HCT116 (cell line): ENCODE results near the gene DCUN1D2. TPM values are rescaled to one million over a fixed set of nuclear protein-coding genes. Genes with fewer than 3 reads are reported as not detected.

Experiments
- ATAC-seq: fragments of 200-7000 bp; cut with Tn5 transposase; 2 replicates; pipeline ENCODE4 v1.9.1; 2020; ENCODE audit warnings: mild to moderate bottlenecking, moderate library complexity
- BruUV-seq: library from RNA; stranded (reverse); fragments of 400-500 nt; replicated peaks from 2 replicates; lab custom pipeline; 2021; lab: Mats Ljungman, UMichigan
- CTCF ChIA-PET: fragments of 300-600 bp; sonication (Branson Sonifier 250); formaldehyde crosslinking; loops from one replicate; lab custom pipeline; 2021; ENCODE audit warnings: antibody characterized with exemption; lab: Charles Lee
- POLR2A ChIA-PET: fragments of 300-600, 350-600 bp; sonication (Branson Sonifier 250); formaldehyde crosslinking; loops from one replicate; lab custom pipeline; 2021; ENCODE audit warnings: antibody characterized with exemption; lab: Charles Lee
- RAD21 ChIA-PET, 2 experiments: fragments of 300-600 bp; sonication (Branson Sonifier 250); formaldehyde crosslinking; loops; one replicate each; lab custom pipeline; 2023; ENCODE audit warnings: low total read pairs in 2 of 2; ENCODE audit not compliant: uncharacterized antibody in 2 of 2, unreplicated experiment in 2 of 2, low non-redundant PET in 1 of 2; lab: Charles Lee
- DNase-seq: peaks from one replicate; pipeline ENCODE4 v3.0.0-alpha.2; 2010; ENCODE audit warnings: low read depth, low spot score
- H2AFZ ChIP-seq: fragments of 200-600 bp; shearing (Covaris generic), sonication (generic); 2 replicates; pipeline ENCODE4 v1.6.1; 2017; ENCODE audit warnings: low read depth, mixed run types, mixed read lengths, antibody characterized with exemption, low read length; ENCODE audit not compliant: poor library complexity, severe bottlenecking
- H3K27ac ChIP-seq: 2 replicates; pipeline ENCODE4 v1.5.1; 2012; ENCODE audit warnings: low read depth, low read length
- H3K27me3 ChIP-seq: fragments of 200-600 bp; sonication (generic); 2 replicates; pipeline ENCODE4 v1.6.1; 2016; ENCODE audit warnings: mixed run types, low read length, mixed read lengths; ENCODE audit not compliant: insufficient read depth
- H3K36me3 ChIP-seq, 2 experiments: fragments of 200-500 bp in 1 of 2; fragments of 200-600 bp in 1 of 2; sonication (Bioruptor generic) in 1 of 2; sonication (generic) in 1 of 2; 2 replicates each; pipeline versions ENCODE4 v1.5.1 to v1.6.1; 2014 to 2016; ENCODE audit warnings: low read length in 2 of 2, inconsistent platforms in 1 of 2, mixed read lengths in 1 of 2, mixed run types in 1 of 2; ENCODE audit not compliant: insufficient read depth in 2 of 2, control insufficient read depth in 1 of 2
- H3K4me1 ChIP-seq, 2 experiments: fragments of 200-600 bp in 1 of 2; sonication (generic) in 1 of 2; 2 replicates each; pipeline versions ENCODE4 v1.5.1 to v1.6.1; 2012 to 2017; ENCODE audit warnings: low read length in 2 of 2, inconsistent platforms in 1 of 2, mild to moderate bottlenecking in 1 of 2, mixed read lengths in 1 of 2, mixed run types in 1 of 2, moderate library complexity in 1 of 2; ENCODE audit not compliant: insufficient read depth in 2 of 2, control insufficient read depth in 1 of 2
- H3K4me2 ChIP-seq: fragments of 200-600 bp; sonication (generic); 2 replicates; pipeline ENCODE4 v1.6.1; 2017; ENCODE audit warnings: mixed run types, low read length, mixed read lengths
- H3K4me3 ChIP-seq, 2 experiments: fragments of 200-600 bp in 1 of 2; sonication (generic) in 1 of 2; replicated peaks in 1 of 2; 2 replicates each; pipeline ENCODE4 v1.5.1; 2011 to 2016; ENCODE audit warnings: low read length in 2 of 2, control low read depth in 1 of 2, low read depth in 1 of 2, mild to moderate bottlenecking in 1 of 2, mixed read lengths in 1 of 2, mixed run types in 1 of 2
- H3K79me2 ChIP-seq: fragments of 200-600 bp; sonication (generic); 2 replicates; pipeline ENCODE4 v1.6.1; 2017; ENCODE audit warnings: mild to moderate bottlenecking, mixed run types, low read length, moderate library complexity, mixed read lengths; ENCODE audit not compliant: insufficient read depth
- H3K9ac ChIP-seq: fragments of 200-600 bp; sonication (generic); 2 replicates; pipeline ENCODE4 v1.6.1; 2016; ENCODE audit warnings: low read length, mixed read lengths
- H3K9me2 ChIP-seq: fragments of 200-600 bp; sonication (generic), shearing (Covaris generic); 2 replicates; pipeline ENCODE4 v1.6.1; 2017; ENCODE audit warnings: mixed run types, mild to moderate bottlenecking, moderate library complexity; ENCODE audit not compliant: insufficient read depth
- H3K9me3 ChIP-seq, 2 experiments: fragments of 200-500 bp in 1 of 2; fragments of 200-600 bp in 1 of 2; sonication (Bioruptor generic) in 1 of 2; sonication (generic) in 1 of 2; 2 replicates each; pipeline ENCODE4 v1.6.1; 2014 to 2017; ENCODE audit warnings: low read length in 2 of 2, mixed read lengths in 2 of 2, inconsistent platforms in 1 of 2, low read depth in 1 of 2, mild to moderate bottlenecking in 1 of 2, mixed run types in 1 of 2, moderate library complexity in 1 of 2; ENCODE audit not compliant: control insufficient read depth in 1 of 2, insufficient read depth in 1 of 2
- H4K20me1 ChIP-seq: fragments of 200-600 bp; sonication (generic), shearing (Covaris generic); 2 replicates; pipeline ENCODE4 v1.6.1; 2017; ENCODE audit warnings: mixed run types, mild to moderate bottlenecking, moderate library complexity; ENCODE audit not compliant: insufficient read depth
- CEBPB ChIP-seq: IDR thresholded peaks from 2 replicates; pipeline ENCODE4 v1.6.1; 2012; ENCODE audit warnings: low read depth
- EGR1 ChIP-seq: IDR thresholded peaks from 2 replicates; pipeline ENCODE4 v1.6.1; 2012; ENCODE audit warnings: low read depth
- ELF1 ChIP-seq: IDR thresholded peaks from 2 replicates; pipeline ENCODE4 v1.6.1; 2012; ENCODE audit warnings: low read depth, borderline replicate concordance
- EZH2phosphoT487 ChIP-seq: fragments of 200-600 bp; IDR thresholded peaks from 2 replicates; pipeline ENCODE4 v1.6.1; 2018; ENCODE audit warnings: antibody characterized with exemption, borderline replicate concordance
- FOSL1 ChIP-seq: IDR thresholded peaks from 2 replicates; pipeline ENCODE4 v1.6.1; 2012; ENCODE audit warnings: low read depth
- JUND ChIP-seq: IDR thresholded peaks from 2 replicates; pipeline ENCODE4 v1.6.1; 2012
- MAX ChIP-seq: IDR thresholded peaks from 2 replicates; pipeline ENCODE4 v1.6.1; 2012
- POLR2A ChIP-seq: IDR thresholded peaks from 2 replicates; pipeline ENCODE4 v1.7.0; 2011; ENCODE audit warnings: borderline replicate concordance; ENCODE audit not compliant: insufficient read depth, insufficient read length; ENCODE audit errors: extremely low read depth
- POLR2AphosphoS5 ChIP-seq: IDR thresholded peaks from 2 replicates; pipeline ENCODE4 v1.6.1; 2011; ENCODE audit warnings: mild to moderate bottlenecking, low read depth, low read length, moderate library complexity
- RAD21 ChIP-seq: IDR thresholded peaks from 2 replicates; pipeline ENCODE4 v1.6.1; 2012; ENCODE audit warnings: low read depth, mild to moderate bottlenecking
- SIN3A ChIP-seq: IDR thresholded peaks from 2 replicates; pipeline ENCODE4 v1.6.1; 2012; ENCODE audit warnings: low read depth
- SP1 ChIP-seq: IDR thresholded peaks from 2 replicates; pipeline ENCODE4 v1.6.1; 2012; ENCODE audit warnings: low read depth
- SRF ChIP-seq: IDR thresholded peaks from 2 replicates; pipeline ENCODE4 v1.6.1; 2012; ENCODE audit warnings: low read depth
- TCF7L2 ChIP-seq: IDR thresholded peaks from 2 replicates; pipeline ENCODE4 v1.7.0; 2011; ENCODE audit warnings: borderline replicate concordance, inconsistent platforms; ENCODE audit not compliant: insufficient read depth, insufficient read length; ENCODE audit errors: extremely low read depth
- ZBTB33 ChIP-seq: IDR thresholded peaks from 2 replicates; pipeline ENCODE4 v1.6.1; 2011; ENCODE audit warnings: mild to moderate bottlenecking, low read length, moderate library complexity; ENCODE audit not compliant: insufficient replicate concordance; ENCODE audit errors: extremely low read depth
- ZFX ChIP-seq: fragments of 450-650 bp; IDR thresholded peaks from 2 replicates; pipeline ENCODE4 v1.6.1; 2017
- intact Hi-C: fragments of 100-400 bp; cut with micrococcal nuclease; formaldehyde crosslinking; loops from 2 replicates; pipeline ENCODE4 v1.10.0; 2022
- total RNA-seq: library from RNA; stranded (reverse); gene quantifications from one replicate; pipeline ENCODE4 v1.2.1, GENCODE V29; 2021; ENCODE audit not compliant: unreplicated experiment
- TF ChIP-seq, protein P1 (sequence below): IDR thresholded peaks from 2 replicates; pipeline ENCODE4 v1.6.1; 2012; ENCODE audit warnings: low read depth
- TF ChIP-seq, protein P2 (sequence below): IDR thresholded peaks from 2 replicates; pipeline ENCODE4 v1.6.1; 2012
- TF ChIP-seq, protein P3 (sequence below), 3 experiments: fragments of 200-600 bp in 1 of 3; sonication (generic) in 1 of 3; IDR thresholded peaks in 2 of 3; conservative IDR thresholded peaks in 1 of 3; 2 replicates each; pipeline ENCODE4 v1.5.1; 2012 to 2017; ENCODE audit warnings: low read depth in 2 of 3, low read length in 2 of 3, antibody characterized with exemption in 1 of 3, borderline replicate concordance in 1 of 3, control low read depth in 1 of 3, mild to moderate bottlenecking in 1 of 3, mixed read lengths in 1 of 3, mixed run types in 1 of 3, moderate library complexity in 1 of 3; ENCODE audit not compliant: insufficient read depth in 1 of 3

Gene DCUN1D2
- total RNA-seq, 1 experiment from 2014 or later: 25.4 TPM

DNA sequence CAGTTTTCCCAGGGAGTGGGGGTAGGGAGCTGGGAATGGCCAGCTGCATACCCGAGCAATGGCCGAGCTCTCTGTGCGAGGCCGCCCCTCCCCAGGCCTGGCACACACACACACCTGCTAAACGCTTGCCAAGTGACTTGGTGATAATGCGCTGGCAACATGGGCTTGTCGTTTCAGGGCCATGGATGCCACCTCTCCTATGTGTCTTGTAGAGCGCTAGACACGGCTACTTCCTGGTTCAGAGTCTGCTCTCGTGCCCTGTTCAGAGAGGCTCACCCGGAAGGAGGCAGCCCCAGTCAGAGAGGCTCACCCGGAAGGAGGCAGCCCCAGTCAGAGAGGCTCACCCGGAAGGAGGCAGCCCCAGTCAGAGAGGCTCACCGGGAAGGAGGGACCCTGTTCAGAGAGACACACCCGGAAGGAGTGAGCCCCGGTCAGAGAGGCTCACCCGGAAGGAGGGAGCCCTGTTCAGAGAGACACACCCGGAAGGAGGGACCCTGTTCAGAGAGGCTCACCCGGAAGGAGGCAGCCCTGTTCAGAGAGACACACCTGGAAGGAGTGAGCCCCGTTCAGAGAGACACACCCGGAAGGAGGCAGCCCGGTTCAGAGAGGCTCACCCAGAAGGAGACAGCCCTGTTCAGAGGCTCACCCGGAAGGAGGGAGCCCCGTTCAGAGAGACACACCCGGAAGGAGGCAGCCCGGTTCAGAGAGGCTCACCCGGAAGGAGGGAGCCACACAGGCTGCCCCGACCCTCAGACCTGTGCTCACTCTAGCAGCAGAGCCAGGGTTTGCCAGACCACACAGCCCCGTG, 41.4 kb downstream of the DCUN1D2 start:
- Histone ChIP-seq H3K27me3 (no peaks in the 10 kb centered on the region), H3K4me1 (peaks cover 9 to 24% of the 10 kb centered on the region in 2 experiments), H4K20me1 (no peaks in the 10 kb centered on the region), H2AFZ (no peak overlapping the region), H3K79me2 (peaks cover 10% of the 10 kb centered on the region), H3K4me2 (peak overlapping the region; percentile 85), H3K9me2 (no peaks in the 10 kb centered on the region), H3K27ac (peak overlapping the region; percentile 94), H3K9me3 (peaks cover 0 to 6% of the 10 kb centered on the region in 2 experiments; a peak in 1 of 4 replicates), H3K36me3 (no peaks in the 10 kb centered on the region), H3K4me3 (peak overlapping the region; percentile 92 to 97), H3K9ac (peak overlapping the region; percentile 92)
- ATAC-seq (peak; percentile 84), DNase-seq (peak; percentile 96)
- POLR2A ChIA-PET: interaction anchor here (1.3 kb wide), 1 partner anchor 38 kb away, joined by 5 read pairs; no protein-coding TSS in a partner anchor
- intact Hi-C loops: loop anchor here (1.0 to 2.0 kb wide), 5 partner anchors 38 to 506 kb away; partner anchors contain the start of genes LAMP1 and PCID2
- TF ChIP-seq TCF7L2 (no peak), MAX (no peak), POLR2AphosphoS5 (peak; percentile 84), JUND (no peak), EGR1 (no peak), POLR2A (no peak), ZFX (peak; percentile 67; the same call in 1 of the 2 replicates), FOSL1 (no peak), CEBPB (no peak), SIN3A (no peak), ZBTB33 (peak; percentile 33), EZH2phosphoT487 (no peak), RAD21 (no peak), ELF1 (no peak), SRF (no peak), SP1 (no peak)
- TF ChIP-seq, protein P1, sequence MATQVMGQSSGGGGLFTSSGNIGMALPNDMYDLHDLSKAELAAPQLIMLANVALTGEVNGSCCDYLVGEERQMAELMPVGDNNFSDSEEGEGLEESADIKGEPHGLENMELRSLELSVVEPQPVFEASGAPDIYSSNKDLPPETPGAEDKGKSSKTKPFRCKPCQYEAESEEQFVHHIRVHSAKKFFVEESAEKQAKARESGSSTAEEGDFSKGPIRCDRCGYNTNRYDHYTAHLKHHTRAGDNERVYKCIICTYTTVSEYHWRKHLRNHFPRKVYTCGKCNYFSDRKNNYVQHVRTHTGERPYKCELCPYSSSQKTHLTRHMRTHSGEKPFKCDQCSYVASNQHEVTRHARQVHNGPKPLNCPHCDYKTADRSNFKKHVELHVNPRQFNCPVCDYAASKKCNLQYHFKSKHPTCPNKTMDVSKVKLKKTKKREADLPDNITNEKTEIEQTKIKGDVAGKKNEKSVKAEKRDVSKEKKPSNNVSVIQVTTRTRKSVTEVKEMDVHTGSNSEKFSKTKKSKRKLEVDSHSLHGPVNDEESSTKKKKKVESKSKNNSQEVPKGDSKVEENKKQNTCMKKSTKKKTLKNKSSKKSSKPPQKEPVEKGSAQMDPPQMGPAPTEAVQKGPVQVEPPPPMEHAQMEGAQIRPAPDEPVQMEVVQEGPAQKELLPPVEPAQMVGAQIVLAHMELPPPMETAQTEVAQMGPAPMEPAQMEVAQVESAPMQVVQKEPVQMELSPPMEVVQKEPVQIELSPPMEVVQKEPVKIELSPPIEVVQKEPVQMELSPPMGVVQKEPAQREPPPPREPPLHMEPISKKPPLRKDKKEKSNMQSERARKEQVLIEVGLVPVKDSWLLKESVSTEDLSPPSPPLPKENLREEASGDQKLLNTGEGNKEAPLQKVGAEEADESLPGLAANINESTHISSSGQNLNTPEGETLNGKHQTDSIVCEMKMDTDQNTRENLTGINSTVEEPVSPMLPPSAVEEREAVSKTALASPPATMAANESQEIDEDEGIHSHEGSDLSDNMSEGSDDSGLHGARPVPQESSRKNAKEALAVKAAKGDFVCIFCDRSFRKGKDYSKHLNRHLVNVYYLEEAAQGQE: no peak
- TF ChIP-seq, protein P2, sequence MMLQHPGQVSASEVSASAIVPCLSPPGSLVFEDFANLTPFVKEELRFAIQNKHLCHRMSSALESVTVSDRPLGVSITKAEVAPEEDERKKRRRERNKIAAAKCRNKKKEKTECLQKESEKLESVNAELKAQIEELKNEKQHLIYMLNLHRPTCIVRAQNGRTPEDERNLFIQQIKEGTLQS: no peak
- TF ChIP-seq, protein P3, sequence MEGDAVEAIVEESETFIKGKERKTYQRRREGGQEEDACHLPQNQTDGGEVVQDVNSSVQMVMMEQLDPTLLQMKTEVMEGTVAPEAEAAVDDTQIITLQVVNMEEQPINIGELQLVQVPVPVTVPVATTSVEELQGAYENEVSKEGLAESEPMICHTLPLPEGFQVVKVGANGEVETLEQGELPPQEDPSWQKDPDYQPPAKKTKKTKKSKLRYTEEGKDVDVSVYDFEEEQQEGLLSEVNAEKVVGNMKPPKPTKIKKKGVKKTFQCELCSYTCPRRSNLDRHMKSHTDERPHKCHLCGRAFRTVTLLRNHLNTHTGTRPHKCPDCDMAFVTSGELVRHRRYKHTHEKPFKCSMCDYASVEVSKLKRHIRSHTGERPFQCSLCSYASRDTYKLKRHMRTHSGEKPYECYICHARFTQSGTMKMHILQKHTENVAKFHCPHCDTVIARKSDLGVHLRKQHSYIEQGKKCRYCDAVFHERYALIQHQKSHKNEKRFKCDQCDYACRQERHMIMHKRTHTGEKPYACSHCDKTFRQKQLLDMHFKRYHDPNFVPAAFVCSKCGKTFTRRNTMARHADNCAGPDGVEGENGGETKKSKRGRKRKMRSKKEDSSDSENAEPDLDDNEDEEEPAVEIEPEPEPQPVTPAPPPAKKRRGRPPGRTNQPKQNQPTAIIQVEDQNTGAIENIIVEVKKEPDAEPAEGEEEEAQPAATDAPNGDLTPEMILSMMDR (IDR thresholded peaks at IDR 0.05 in 2 of 3, conservative IDR thresholded peaks at IDR 0.05 in 1 of 3; ENCODE audit: borderline replicate concordance in 1 of 3, insufficient read depth in 1 of 3, low read depth in 2 of 3, low read length in 2 of 3): no peak
- CTCF ChIA-PET: interaction anchor here (0.7 kb wide), 1 partner anchor 809 kb away, joined by 3 read pairs; no protein-coding TSS in a partner anchor
- BruUV-seq: no TSS peak
- RAD21 ChIA-PET: no interaction called here
